ENCODE data around the gene MAGI2.

MAGI2 gene

GRCh38 chr7:79381921-79382320 lies 71.5 kb downstream of the MAGI2 start:
- in situ Hi-C loops (cut with HindIII; ENCODE audit: low sequenced_read_pairs): no loop called here

- in situ Hi-C loops (cut with HindIII; ENCODE audit: low sequenced_read_pairs): no loop called here
These were observed 76.4 kb downstream of the MAGI2 start for GRCh38 chr7:79377097-79377496.

GRCh38 chr7:79376299-79377025 lies 77.0 kb downstream of the MAGI2 start:
- in situ Hi-C loops (cut with HindIII; ENCODE audit: low sequenced_read_pairs): no loop called here

GRCh38 chr7:79361214-79361613 lies 92.3 kb downstream of the MAGI2 start:
- in situ Hi-C loops (cut with HindIII; ENCODE audit: low sequenced_read_pairs): no loop called here

GRCh38 chr7:79359827-79360226 lies 93.6 kb downstream of the MAGI2 start:
- in situ Hi-C loops (cut with HindIII; ENCODE audit: low sequenced_read_pairs): no loop called here

- in situ Hi-C loops (cut with HindIII; ENCODE audit: low sequenced_read_pairs): no loop called here
These were observed 96.4 kb downstream of the MAGI2 start for GRCh38 chr7:79357101-79357500.

- in situ Hi-C loops (cut with HindIII; ENCODE audit: low sequenced_read_pairs): no loop called here
These were observed 99.6 kb downstream of the MAGI2 start for GRCh38 chr7:79353720-79354468.

- in situ Hi-C loops (cut with HindIII; ENCODE audit: low sequenced_read_pairs): no loop called here
These were observed 101.1 kb downstream of the MAGI2 start for GRCh38 chr7:79352323-79352722.

- in situ Hi-C loops (cut with HindIII; ENCODE audit: low sequenced_read_pairs): no loop called here
These were observed 106.1 kb downstream of the MAGI2 start for GRCh38 chr7:79347351-79347750.

GRCh38 chr7:79341902-79342301 lies 111.6 kb downstream of the MAGI2 start:
- in situ Hi-C loops (cut with HindIII; ENCODE audit: low sequenced_read_pairs): loop anchor here (5.0 kb wide), 1 partner anchor 45 kb away; no protein-coding TSS in a partner anchor

- in situ Hi-C loops (cut with HindIII; ENCODE audit: low sequenced_read_pairs): loop anchor here (5.0 kb wide), 1 partner anchor 47 kb away; no protein-coding TSS in a partner anchor
These were observed 113.3 kb downstream of the MAGI2 start for GRCh38 chr7:79340212-79340611.

- in situ Hi-C loops (cut with HindIII; ENCODE audit: low sequenced_read_pairs): no loop called here
These were observed 114.1 kb downstream of the MAGI2 start for GRCh38 chr7:79339208-79339925.

GRCh38 chr7:79337717-79338116 lies 115.8 kb downstream of the MAGI2 start:
- in situ Hi-C loops (cut with HindIII; ENCODE audit: low sequenced_read_pairs): no loop called here

- in situ Hi-C loops (cut with HindIII; ENCODE audit: low sequenced_read_pairs): no loop called here
These were observed 118.6 kb downstream of the MAGI2 start for GRCh38 chr7:79334841-79335240.

- in situ Hi-C loops (cut with HindIII; ENCODE audit: low sequenced_read_pairs): no loop called here
These were observed 119.1 kb downstream of the MAGI2 start for GRCh38 chr7:79334334-79334733.

- in situ Hi-C loops (cut with HindIII; ENCODE audit: low sequenced_read_pairs): no loop called here
These were observed 121.4 kb downstream of the MAGI2 start for GRCh38 chr7:79332091-79332490.

GRCh38 chr7:79329464-79329863 lies 124.0 kb downstream of the MAGI2 start:
- in situ Hi-C loops (cut with HindIII; ENCODE audit: low sequenced_read_pairs): no loop called here

GRCh38 chr7:79320741-79321473 lies 132.6 kb downstream of the MAGI2 start:
- in situ Hi-C loops (cut with HindIII; ENCODE audit: low sequenced_read_pairs): no loop called here

GRCh38 chr7:79319369-79319768 lies 134.1 kb downstream of the MAGI2 start:
- in situ Hi-C loops (cut with HindIII; ENCODE audit: low sequenced_read_pairs): no loop called here

- in situ Hi-C loops (cut with HindIII; ENCODE audit: low sequenced_read_pairs): no loop called here
These were observed 135.7 kb downstream of the MAGI2 start for GRCh38 chr7:79317728-79318127.

- in situ Hi-C loops (cut with HindIII; ENCODE audit: low sequenced_read_pairs): no loop called here
These were observed 141.4 kb downstream of the MAGI2 start for GRCh38 chr7:79312022-79312421.

All from endothelial cell of hepatic sinusoid (primary cell).